HG03565 (cell line): ENCODE measurements around the gene ZNF598.
"Not testable (repeated sequence)": the region's sequence is repeated elsewhere in the genome, so short reads cannot be mapped to it uniquely, and the experiment has no call there.

Experiments used
- ATAC-seq: cut with Tn5 transposase; IDR thresholded peaks from one replicate; pipeline ENCODE4 v1.9.1; 2021; ENCODE audit warnings: mild to moderate bottlenecking, moderate library complexity; ENCODE audit not compliant: unreplicated experiment

ZNF598 gene

DNA sequence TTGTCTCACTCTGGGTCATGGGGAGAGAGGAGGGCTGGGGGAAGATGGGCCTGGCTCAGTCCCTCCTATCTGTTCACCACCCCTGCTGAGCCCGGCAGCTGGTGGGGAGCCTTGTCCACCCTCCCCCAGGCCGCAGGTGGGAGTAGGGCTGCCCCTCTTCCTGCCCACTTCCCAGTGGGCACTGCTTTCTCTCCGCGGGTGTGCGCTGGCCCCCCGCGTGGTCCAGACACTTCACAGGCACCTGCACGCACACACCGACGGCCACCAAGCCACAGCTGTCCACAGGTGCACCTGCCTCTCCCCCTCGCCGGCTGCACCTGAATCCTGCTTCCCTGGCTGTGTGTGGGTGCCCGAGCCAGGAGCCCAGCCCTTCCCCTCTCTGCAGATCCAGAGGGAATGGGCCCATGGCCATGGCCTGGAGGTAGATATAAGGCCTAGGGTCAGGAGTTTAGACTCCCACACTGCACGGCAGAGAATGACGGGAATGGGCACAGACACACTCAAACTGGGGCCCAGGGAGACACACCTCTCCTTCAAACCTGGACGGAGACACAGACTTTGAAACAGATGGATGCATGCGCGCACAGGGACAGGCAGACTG, 19.1 kb upstream of the ZNF598 start:
- no peak for ATAC-seq

DNA sequence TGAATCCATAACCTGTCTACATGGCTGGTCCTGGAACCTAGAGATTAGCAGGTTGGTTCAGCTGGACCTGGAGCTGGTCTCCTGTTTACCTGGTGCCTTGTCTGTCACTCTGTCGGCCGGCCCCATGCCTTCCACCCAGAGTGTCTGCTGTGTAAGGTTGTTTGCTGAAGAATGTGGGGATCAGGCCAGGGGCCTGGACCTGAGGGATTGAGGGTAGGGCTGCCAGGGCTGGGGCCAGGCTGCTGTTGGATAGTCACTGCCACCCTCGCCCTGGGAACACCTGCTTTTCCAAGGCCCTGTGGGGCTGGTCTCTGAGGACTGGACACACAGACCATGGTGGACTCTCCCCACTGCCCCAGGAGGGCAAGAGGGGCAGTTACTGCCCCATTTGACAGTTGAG, 18.5 kb upstream of the ZNF598 start:
- ATAC-seq = no peak

DNA sequence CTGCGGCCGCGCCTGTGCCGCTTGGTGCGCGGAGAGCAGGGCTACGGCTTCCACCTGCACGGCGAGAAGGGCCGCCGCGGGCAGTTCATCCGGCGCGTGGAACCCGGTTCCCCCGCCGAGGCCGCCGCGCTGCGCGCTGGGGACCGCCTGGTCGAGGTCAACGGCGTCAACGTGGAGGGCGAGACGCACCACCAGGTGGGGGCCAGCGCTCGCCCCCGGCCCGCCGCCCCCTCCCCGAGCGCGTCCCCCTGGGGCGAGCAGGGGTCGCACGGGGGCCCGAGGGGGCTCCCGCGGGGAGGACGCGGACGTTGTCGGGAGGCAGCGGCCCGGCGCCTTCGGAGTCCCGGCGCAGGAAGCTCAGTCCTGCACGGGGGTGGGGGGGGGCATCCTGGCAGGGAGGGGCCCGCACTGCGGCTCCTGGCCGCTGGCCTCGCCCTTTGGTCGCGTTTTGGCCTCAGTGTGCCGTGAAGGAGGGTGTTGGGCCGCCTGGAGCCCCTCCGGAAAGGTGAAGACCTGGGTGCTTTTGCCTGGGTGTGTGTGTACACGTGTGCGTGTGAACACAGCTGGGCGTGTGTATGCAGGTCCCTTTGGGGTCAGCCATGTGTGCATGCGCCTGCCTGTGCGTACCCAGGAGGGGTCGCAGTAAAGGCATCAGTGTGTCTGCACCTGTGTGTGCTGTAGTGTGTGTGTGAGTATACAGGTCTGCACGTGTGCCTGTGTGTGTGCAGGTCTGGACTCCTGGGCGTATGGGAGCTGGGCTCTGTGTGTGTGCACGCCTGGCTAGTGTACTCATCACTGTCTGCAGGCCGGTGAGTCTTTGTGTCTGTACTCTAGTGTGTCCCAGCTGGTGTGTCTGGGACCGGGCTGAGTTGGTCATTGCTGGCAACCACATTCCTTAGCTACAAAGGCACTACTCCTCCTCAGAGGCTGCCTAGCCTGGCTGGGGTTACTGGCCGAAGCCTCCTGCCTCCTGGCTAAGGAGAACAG, 17.7 kb upstream of the ZNF598 start:
- no peak for ATAC-seq

DNA sequence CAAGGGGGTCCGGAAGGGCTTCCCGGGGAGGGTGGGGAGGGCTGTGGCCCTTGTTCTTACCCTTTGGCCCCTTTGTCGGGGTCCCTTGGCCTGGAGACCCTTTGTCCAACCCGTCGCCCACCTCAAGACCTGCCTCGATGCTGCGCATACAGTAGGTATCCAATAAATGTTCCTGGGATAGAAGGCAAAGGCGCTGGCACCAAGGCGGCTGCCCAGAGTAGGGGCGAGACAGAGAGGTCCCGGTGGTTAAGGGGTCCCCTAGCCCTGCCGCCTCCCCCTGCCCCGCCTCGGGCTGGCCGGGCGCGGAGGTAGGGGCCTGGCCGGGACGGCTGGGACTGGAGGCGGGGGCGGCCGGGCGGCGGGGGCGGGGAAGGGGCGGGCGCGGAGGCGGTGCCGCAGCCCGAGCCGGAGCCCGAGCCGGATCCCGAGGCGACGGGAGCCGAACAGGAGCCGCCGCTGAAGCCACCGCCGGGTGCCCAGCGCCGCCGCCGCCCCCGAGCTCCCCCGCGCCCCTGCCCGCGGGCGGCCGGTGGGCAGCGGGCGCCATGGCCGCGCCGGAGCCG, 16.9 kb upstream of the ZNF598 start, which contains the start of gene NHERF2:
TSS of gene NHERF2 (plus strand) at position 442 of the 563 bp plus-strand sequence. CDS start at position 546, 104 bp downstream.
- no peak for ATAC-seq

- ATAC-seq = no peak
Observed at GRCh38 chr16:2025878-2026460, 16.3 kb upstream of the ZNF598 start.

DNA sequence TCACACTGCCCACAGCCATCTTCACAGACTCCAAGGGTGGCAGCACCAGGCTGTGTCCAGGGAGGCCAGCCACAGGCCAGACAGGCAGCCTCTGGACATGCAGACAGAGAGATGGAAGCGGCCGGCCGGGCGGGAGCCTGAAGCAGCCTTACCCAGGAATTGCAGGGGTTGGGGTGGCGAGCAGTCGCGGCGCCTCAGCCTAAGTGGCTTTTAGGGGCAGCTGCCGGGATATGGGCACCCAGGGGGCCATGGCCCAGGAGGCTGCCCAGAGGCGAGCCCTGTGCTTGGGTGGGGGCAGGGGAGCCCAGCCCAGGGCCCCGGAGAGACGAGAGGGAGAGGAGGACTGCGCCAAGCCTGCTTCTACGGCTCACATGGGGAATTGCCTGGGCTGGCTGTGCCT, 15.6 kb upstream of the ZNF598 start:
- ATAC-seq = no peak

GRCh38 chr16:2024032-2024420, 14.4 kb upstream of the ZNF598 start:
- no peak for ATAC-seq

GRCh38 chr16:2023092-2024031, 13.7 kb upstream of the ZNF598 start:
- peak; percentile 70 for ATAC-seq

- ATAC-seq = no peak
Observed at GRCh38 chr16:2022723-2023091, 13.1 kb upstream of the ZNF598 start.

DNA sequence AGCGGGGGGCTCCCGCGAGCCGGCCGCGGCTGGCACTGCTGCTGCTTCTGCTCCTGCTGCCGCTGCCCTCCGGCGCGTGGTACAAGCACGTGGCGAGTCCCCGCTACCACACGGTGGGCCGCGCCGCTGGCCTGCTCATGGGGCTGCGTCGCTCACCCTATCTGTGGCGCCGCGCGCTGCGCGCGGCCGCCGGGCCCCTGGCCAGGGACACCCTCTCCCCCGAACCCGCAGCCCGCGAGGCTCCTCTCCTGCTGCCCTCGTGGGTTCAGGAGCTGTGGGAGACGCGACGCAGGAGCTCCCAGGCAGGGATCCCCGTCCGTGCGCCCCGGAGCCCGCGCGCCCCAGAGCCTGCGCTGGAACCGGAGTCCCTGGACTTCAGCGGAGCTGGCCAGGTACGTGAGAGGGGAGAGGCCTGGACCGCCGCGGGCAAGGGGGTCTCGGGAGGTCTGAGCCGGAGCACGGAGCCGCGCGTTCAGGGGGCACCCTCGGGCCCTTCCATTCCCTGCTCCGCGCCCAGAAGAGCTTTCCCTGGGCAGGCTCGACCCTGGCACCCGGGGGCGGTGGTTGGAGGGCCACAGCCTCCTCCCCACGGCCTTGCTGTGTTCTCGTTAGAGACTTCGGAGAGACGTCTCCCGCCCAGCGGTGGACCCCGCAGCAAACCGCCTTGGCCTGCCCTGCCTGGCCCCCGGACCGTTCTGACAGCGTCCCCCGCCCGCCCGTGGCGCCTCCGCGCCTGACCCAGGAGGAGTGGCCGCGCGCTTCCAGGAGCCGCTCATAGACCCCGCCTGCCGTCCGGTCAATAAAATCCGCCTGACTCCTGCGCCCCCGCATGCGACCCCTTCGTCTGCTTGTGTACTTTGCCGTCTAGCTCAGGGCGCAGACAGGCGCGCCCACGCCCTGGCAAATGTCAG, 10.6 kb upstream of the ZNF598 start:
- ATAC-seq = no peak

GRCh38 chr16:2019518-2019920, 9.9 kb upstream of the ZNF598 start, which contains the start of gene NPW:
Gene NPW, plus strand, starts transcription at chr16:2019785.
- no peak for ATAC-seq

DNA sequence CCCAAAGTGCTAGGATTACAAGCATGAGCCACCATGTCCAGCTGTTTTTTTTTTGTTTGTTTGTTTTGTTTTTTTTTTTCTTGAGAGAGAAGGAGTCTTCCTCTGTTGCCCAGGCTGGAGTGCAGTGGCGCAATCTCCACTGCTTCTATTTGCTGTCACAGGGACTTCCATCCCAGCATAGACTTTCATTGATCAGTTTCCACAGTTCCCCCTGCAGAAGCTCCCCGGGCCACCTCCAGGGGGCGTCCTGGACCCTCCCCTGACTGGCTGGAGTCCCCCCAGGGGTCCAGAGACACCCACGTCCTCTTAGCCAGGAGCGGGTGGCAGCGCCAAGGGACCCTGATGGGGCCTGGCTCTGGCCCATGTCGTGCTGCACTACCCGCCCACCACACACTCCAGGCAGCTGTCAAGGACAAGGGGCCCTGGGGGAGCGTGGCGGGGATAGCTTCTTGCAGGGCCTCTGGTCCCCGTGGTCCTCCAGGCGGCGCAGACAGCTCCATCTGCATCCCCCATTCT, 6.8 kb upstream of the ZNF598 start:
- no peak for ATAC-seq

DNA sequence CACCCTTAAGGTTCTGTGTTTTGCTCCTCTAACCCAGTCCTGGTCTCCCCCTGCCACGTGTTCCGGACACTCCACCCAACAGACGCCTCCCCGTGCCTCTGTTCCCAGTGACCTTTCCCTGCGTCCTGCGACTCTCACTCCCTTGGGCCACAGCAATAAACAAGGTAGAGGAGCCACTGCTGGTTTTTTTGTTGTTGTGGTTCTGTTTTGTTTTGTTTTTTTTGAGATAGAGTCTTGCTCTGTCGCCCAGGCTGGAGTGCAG, 6.3 kb upstream of the ZNF598 start:
- no peak for ATAC-seq

DNA sequence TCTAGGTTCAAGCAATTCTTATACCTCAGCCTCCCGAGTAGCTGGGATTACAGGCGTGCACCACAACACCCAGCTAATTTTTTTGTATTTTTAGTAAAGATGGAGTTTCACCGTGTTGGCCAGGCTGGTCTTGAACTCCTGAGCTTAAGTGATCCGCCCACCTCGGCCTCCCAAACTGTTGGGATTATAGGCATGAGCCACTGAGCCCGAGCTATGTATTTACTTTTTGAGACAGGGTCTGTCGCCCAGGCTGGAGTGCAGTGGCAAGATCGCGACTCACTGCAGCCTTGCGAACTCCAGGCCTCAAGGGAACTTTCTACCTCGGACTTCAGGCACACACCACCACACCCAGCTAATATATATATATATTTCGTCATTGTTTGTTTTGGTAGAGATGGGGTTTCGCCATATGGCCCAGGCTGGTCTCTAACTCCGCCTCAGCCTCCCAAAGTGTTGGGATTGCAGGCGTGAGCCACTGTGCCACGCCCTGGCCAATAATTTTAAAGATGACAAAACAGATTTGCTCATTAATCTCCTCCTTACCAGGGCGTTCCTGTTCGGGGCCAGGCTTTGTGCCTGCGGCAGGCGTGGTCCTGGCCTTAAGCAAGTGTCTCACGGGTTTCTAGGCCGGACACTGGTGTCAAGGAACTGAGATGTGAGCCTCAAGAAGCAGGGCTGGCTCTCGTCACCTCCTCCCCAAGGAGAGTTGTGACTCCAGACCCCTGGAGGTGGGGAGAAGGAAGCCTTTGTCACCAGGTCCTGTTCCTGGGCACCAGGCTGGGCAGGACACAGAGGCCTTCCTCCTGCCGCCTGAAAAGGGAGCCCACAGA, 5.7 kb upstream of the ZNF598 start:
- no peak for ATAC-seq

DNA sequence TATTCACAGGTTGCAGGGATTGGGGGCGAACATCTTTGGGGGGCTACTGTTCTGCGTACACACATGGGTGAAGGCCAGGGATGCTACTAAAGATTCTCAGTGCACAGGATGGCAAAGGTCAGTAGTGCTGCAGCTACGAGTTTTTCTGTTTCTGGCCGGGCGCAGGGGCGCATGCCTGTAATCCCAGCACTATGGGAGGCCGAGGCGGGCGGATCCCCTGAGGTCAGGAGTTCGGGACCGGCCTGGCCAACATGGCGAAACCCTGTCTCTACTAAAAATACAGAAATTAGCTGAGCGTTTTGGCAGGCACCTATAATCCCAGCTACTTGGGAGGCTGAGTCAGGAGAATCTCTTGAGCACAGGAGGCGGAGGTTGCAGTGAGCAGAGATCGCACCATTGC, 3.9 kb upstream of the ZNF598 start:
- ATAC-seq = no peak

GRCh38 chr16:2011726-2012125, 2.1 kb upstream of the ZNF598 start:
- ATAC-seq = not testable (repeated sequence)

DNA sequence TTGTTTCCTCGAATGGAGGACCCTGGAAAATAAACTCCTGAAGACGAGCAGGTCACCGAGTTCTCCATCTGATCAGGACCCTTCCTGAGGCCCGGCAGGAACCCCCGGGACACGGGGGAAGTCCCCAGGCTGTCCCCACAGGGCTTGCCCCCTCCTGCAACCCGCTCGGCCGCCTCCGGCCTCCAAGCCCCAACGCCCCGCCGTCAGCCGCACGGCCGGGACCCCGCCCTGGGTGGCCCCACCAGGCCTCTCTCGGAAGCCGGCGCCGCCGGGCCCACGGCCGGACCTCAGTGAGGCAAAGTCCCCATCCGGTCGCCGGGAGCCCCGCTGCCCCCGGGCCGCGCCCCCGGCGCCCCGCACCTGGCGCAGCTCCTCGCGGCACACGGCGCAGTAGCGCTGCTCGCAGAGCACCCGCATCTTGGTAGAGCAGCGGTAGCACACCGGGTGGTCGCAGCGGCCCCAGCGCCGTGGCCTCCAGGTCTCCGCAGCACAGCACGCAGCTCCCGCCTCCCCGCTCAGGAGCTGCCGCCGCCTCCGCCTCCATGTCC, 383 bp downstream of the ZNF598 start:
- ATAC-seq = peak; percentile 26

DNA sequence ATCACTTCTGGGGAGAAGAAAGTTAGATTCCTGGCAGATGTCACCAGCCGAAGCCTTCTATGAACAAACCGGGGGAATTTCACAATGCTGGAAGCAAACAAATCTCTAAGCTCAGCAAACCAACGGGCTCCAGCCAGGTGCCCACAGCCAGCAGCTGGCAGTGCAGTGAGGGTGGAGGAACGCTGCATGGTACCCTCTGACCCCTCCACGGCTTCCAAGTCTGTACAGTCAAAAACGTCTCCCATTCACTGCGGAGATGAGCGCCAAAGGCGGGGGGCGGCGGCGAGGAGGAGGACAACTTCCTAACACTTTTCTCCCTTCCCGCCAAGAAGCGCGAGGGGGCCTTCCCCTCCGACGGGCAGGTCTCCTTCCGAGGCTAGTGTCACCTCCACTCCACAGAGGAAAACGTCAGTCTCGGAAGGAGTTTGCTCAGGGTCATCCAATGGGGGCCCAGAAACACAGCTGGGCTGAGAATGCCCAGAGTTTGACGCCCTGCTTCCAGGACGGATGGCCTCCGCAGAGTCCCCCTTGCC, 924 bp downstream of the ZNF598 start:
- no peak for ATAC-seq
